Neuron (in vitro differentiated cells): Measurements from ENCODE around the gene GRIK1.
A peak's percentile ranks its signal among the peaks of the same experiment; 100 is the strongest.

Experiments
- H2AFZ ChIP-seq: one replicate; pipeline ENCODE4 v1.6.1; 2013; ENCODE audit warnings: low read depth, mild to moderate bottlenecking, inconsistent platforms, low read length, moderate library complexity
- H3K27me3 ChIP-seq: one replicate; pipeline ENCODE4 v1.6.1; 2013; ENCODE audit warnings: low read length; ENCODE audit not compliant: insufficient read depth
- H3K36me3 ChIP-seq: one replicate; pipeline ENCODE4 v1.6.1; 2013; ENCODE audit warnings: low read length; ENCODE audit not compliant: insufficient read depth
- H3K4me1 ChIP-seq: one replicate; pipeline ENCODE4 v1.6.1; 2013; ENCODE audit warnings: low read length; ENCODE audit not compliant: insufficient read depth
- H3K4me3 ChIP-seq: 2 replicates; pipeline ENCODE4 v1.5.1; 2013; ENCODE audit warnings: mild to moderate bottlenecking, low read length, moderate library complexity
- H3K9me3 ChIP-seq: one replicate; pipeline ENCODE4 v1.6.1; 2013; ENCODE audit warnings: low read length

The GRIK1 gene

GRCh38 chr21:29741761-29742160 lies 198.0 kb downstream of the GRIK1 start:
- H3K36me3 ChIP-seq, result no peaks in the 10 kb centered on the region
- no peaks in the 10 kb centered on the region for H3K9me3 ChIP-seq
- H3K4me3 ChIP-seq, result no peak overlapping the region
- no peaks in the 10 kb centered on the region for H3K27me3 ChIP-seq
- H2AFZ ChIP-seq, result no peak overlapping the region
- no peaks in the 10 kb centered on the region for H3K4me1 ChIP-seq

- Histone ChIP-seq H3K4me3 (no peak overlapping the region), H3K36me3 (no peaks in the 10 kb centered on the region), H3K4me1 (peaks cover 4% of the 10 kb centered on the region), H3K9me3 (no peaks in the 10 kb centered on the region), H3K27me3 (no peaks in the 10 kb centered on the region), H2AFZ (no peak overlapping the region)
These were observed 200.6 kb downstream of the GRIK1 start for GRCh38 chr21:29739176-29739575.

DNA sequence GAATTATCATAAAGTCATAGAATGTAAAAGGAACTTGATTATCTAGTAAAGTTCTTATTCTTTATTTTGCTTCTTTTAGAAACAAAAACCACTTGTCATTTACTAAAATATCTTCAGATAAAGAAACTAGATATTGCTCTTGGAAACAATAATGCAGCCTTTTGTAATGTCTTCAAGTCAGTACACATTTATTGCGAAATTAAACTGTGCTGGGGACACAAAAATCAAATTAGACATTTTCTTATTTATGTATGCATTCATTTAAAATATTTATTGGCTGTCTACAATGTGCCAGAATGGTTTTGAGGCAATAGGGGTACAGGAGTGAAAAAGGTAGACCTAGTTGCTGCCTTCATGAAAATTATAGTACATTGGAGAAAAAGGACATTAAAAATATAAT lies 201.1 kb downstream of the GRIK1 start:
- no peaks in the 10 kb centered on the region for H3K9me3 ChIP-seq
- no peak overlapping the region for H2AFZ ChIP-seq

DNA sequence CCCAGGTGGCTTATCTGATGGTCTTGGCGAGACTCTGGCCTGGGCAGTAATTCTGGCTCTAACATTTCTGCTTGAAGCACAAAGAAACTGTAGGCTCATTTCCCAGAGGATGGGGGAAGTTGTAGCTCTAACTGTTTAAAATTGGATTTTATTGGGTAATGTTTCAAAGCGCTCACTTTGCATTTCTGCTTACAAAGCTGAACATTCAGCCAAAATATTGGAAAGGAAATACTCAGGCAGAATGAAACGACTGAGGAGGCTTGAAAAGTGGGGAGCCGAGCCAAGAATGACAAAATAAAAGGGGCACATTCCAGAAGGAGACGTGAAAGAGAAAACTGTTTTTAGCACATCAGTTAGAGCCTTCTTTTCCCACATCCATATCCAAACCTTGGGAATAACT lies 202.6 kb downstream of the GRIK1 start:
- Histone ChIP-seq H3K27me3 (no peaks in the 10 kb centered on the region), H3K9me3 (no peaks in the 10 kb centered on the region), H2AFZ (no peak overlapping the region), H3K36me3 (no peaks in the 10 kb centered on the region), H3K4me3 (no peak overlapping the region), H3K4me1 (peaks cover 4% of the 10 kb centered on the region)

More for the DNA sequence above, 201.1 kb downstream of the GRIK1 start:
- Histone ChIP-seq H3K4me1 (peaks cover 4% of the 10 kb centered on the region), H3K4me3 (no peak overlapping the region), H3K36me3 (no peaks in the 10 kb centered on the region), H3K27me3 (no peaks in the 10 kb centered on the region)

DNA sequence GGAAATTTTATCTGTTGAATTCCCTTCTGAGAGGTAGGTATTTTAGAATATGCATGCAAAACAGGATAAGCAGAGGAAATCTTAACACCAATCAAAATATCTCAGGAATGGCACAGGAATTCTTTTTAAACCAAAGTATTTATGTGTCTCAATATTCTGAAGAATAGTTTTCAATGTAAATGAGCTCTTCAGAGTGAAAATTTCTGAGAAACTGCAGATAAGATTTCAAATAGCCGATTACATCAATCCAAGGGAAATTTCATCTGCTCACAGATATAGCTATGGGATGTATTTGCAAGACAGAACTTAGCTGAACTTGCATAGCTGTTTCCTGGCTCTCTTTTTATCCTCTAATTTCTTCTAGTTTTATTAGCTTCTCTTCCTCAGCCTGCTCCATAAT lies 209.5 kb downstream of the GRIK1 start:
- no peak overlapping the region for H2AFZ ChIP-seq
- peaks cover 4% of the 10 kb centered on the region for H3K4me1 ChIP-seq
- no peak overlapping the region for H3K4me3 ChIP-seq

DNA sequence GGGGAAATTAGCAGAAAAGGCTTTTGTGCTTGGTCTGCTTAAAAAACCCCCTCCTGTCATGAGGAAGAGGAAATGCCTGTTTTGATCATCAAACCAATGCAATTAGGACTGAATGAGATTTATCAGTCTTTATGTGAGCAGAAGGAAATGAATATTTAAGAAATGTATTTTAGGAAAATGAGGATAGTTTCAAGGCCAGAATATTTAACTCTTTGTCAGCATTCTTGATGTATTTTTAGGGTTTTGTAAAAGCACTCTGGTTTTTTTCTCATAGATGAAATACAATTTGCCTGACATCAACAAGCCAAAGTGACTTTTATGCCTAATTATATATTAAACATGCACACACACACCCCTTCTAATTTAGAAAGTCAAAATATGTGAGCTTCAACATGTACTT lies 213.8 kb downstream of the GRIK1 start:
- Histone ChIP-seq H3K4me1 (peaks cover 7% of the 10 kb centered on the region), H3K9me3 (no peaks in the 10 kb centered on the region), H3K27me3 (no peaks in the 10 kb centered on the region), H3K4me3 (no peak overlapping the region), H2AFZ (no peak overlapping the region), H3K36me3 (no peaks in the 10 kb centered on the region)

More for the DNA sequence above, 209.5 kb downstream of the GRIK1 start:
- Histone ChIP-seq H3K27me3 (no peaks in the 10 kb centered on the region), H3K36me3 (no peaks in the 10 kb centered on the region), H3K9me3 (no peaks in the 10 kb centered on the region)

GRCh38 chr21:29725025-29725736 lies 214.6 kb downstream of the GRIK1 start:
- no peaks in the 10 kb centered on the region for H3K36me3 ChIP-seq
- no peak overlapping the region for H2AFZ ChIP-seq
- H3K27me3 ChIP-seq, result no peaks in the 10 kb centered on the region
- no peak overlapping the region for H3K4me3 ChIP-seq
- peaks cover 10% of the 10 kb centered on the region for H3K4me1 ChIP-seq
- no peaks in the 10 kb centered on the region for H3K9me3 ChIP-seq

GRCh38 chr21:29721964-29722363 lies 217.8 kb downstream of the GRIK1 start:
- H3K36me3 ChIP-seq, result no peaks in the 10 kb centered on the region
- peaks cover 2% of the 10 kb centered on the region for H3K9me3 ChIP-seq
- H3K27me3 ChIP-seq, result no peaks in the 10 kb centered on the region
- H2AFZ ChIP-seq, result no peak overlapping the region
- H3K4me3 ChIP-seq, result no peak overlapping the region
- H3K4me1 ChIP-seq, result peaks cover 16% of the 10 kb centered on the region

GRCh38 chr21:29721221-29721620 lies 218.6 kb downstream of the GRIK1 start:
- Histone ChIP-seq H2AFZ (peak overlapping the region; percentile 64), H3K4me1 (peaks cover 16% of the 10 kb centered on the region), H3K36me3 (no peaks in the 10 kb centered on the region), H3K27me3 (no peaks in the 10 kb centered on the region), H3K4me3 (no peak overlapping the region), H3K9me3 (peaks cover 4% of the 10 kb centered on the region)

- peaks cover 4% of the 10 kb centered on the region for H3K9me3 ChIP-seq
- H3K27me3 ChIP-seq, result no peaks in the 10 kb centered on the region
- H2AFZ ChIP-seq, result no peak overlapping the region
- H3K4me3 ChIP-seq, result no peak overlapping the region
- no peaks in the 10 kb centered on the region for H3K36me3 ChIP-seq
- peaks cover 16% of the 10 kb centered on the region for H3K4me1 ChIP-seq
These were observed 220.3 kb downstream of the GRIK1 start for GRCh38 chr21:29719521-29719920.

DNA sequence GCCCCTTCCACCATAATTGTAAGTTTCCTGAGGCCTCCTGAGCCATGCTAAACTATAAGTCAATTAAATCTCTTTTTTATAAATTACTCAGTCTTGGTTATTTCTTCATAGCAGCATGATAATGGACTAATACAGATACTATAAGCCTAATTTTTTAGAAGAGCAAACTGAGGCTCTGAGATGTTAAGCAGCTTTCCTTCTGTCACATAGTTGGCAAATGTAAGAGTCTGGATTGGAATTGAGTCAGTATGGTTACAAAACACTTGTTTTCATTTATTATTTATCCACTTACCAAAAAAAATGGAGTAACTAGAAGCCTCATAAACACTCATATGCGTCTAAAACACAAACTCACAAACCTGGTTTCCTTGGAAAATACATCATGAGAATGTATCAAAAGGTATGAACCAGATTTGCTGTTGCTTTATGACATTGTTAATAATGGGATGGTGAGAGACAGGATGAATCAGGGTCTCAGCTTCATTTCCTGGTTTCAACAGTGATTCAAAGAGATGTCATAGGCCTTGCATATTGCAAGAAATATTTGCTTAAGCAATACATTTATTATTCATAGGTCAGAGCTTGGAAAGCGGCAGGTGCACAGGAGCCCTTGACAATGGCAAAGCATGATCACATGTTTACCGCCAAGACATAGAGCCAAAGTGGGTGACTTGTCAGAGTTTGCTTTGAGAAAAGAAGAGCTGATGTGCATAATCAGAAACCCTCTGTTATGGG lies 221.5 kb downstream of the GRIK1 start:
- H2AFZ ChIP-seq, result no peak overlapping the region
- no peaks in the 10 kb centered on the region for H3K27me3 ChIP-seq
- H3K9me3 ChIP-seq, result peaks cover 4% of the 10 kb centered on the region
- no peaks in the 10 kb centered on the region for H3K36me3 ChIP-seq
- no peak overlapping the region for H3K4me3 ChIP-seq
- peaks cover 16% of the 10 kb centered on the region for H3K4me1 ChIP-seq

GRCh38 chr21:29717659-29718058 lies 222.1 kb downstream of the GRIK1 start:
- Histone ChIP-seq H3K36me3 (no peaks in the 10 kb centered on the region), H2AFZ (no peak overlapping the region), H3K27me3 (no peaks in the 10 kb centered on the region), H3K9me3 (peaks cover 4% of the 10 kb centered on the region), H3K4me1 (peaks cover 16% of the 10 kb centered on the region), H3K4me3 (no peak overlapping the region)

DNA sequence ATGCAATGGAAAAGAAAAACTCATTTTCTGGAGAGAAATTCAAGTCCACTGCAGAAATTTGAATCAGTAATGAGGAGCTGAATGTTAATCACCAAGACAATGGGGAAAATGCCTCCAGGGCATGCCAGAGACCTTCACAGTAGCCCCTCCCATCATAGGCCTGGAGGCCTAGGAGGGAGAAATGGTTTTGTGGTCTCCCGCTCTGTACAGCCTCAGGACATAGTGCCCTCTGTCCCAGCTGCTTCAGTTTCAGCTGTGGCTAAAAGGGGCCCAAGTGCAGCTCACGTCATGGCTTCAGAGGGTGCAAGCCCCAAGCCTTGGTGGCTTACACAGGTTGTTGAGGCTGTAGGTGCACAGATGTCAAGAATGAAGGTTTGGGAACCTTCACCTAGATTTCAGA lies 223.0 kb downstream of the GRIK1 start:
- no peaks in the 10 kb centered on the region for H3K36me3 ChIP-seq
- peaks cover 16% of the 10 kb centered on the region for H3K4me1 ChIP-seq
- no peak overlapping the region for H3K4me3 ChIP-seq
- peaks cover 4% of the 10 kb centered on the region for H3K9me3 ChIP-seq
- H3K27me3 ChIP-seq, result no peaks in the 10 kb centered on the region
- H2AFZ ChIP-seq, result no peak overlapping the region
